Bone marrow (tissue), 2 donors: ENCODE measurements around the gene FAM162A.

Experiments
- DNase-seq, 2 donors: peaks; one replicate each; lab custom pipeline; 2025; lab: John Stamatoyannopoulos, UW

FAM162A gene

GRCh38 chr3:122387709-122388108, 3.7 kb downstream of the FAM162A start:
- DNase-seq = no peak

- no peak for DNase-seq
These were observed 5.2 kb downstream of the FAM162A start for GRCh38 chr3:122389197-122389596.

- DNase-seq = no peak
These were observed 5.9 kb downstream of the FAM162A start for GRCh38 chr3:122389892-122390291.

- DNase-seq = no peak
These were observed 6.7 kb downstream of the FAM162A start for GRCh38 chr3:122390665-122391064.

GRCh38 chr3:122391681-122392446, 7.9 kb downstream of the FAM162A start:
- DNase-seq = no peak

- peak in 1 of 2 donors; percentile 32 for DNase-seq
These were observed 9.2 kb downstream of the FAM162A start for GRCh38 chr3:122392868-122393844.

- DNase-seq = no peak
These were observed 10.2 kb downstream of the FAM162A start for GRCh38 chr3:122394173-122394572.

GRCh38 chr3:122395582-122395981, 11.6 kb downstream of the FAM162A start:
- peak in 1 of 2 donors; percentile 28 for DNase-seq

- no peak for DNase-seq
These were observed 12.5 kb downstream of the FAM162A start for GRCh38 chr3:122396511-122396910.

GRCh38 chr3:122397201-122397600, 13.2 kb downstream of the FAM162A start:
- DNase-seq = no peak

GRCh38 chr3:122398920-122399319, 14.9 kb downstream of the FAM162A start:
- no peak for DNase-seq

GRCh38 chr3:122403489-122403888, 19.5 kb downstream of the FAM162A start:
- DNase-seq = no peak

- DNase-seq = no peak
These were observed 21.0 kb downstream of the FAM162A start for GRCh38 chr3:122405015-122405414.

GRCh38 chr3:122406198-122406597, 22.2 kb downstream of the FAM162A start:
- no peak for DNase-seq

GRCh38 chr3:122407946-122408345, 24.0 kb downstream of the FAM162A start:
- no peak for DNase-seq

- DNase-seq = peak in 1 of 2 donors; percentile 31
These were observed 25.5 kb downstream of the FAM162A start for GRCh38 chr3:122409446-122409845.

GRCh38 chr3:122410111-122410510, 26.1 kb downstream of the FAM162A start:
- no peak for DNase-seq

GRCh38 chr3:122410639-122411038, 26.7 kb downstream of the FAM162A start:
- no peak for DNase-seq

GRCh38 chr3:122414391-122414790, 30.4 kb downstream of the FAM162A start:
- no peak for DNase-seq

- no peak for DNase-seq
These were observed 31.2 kb downstream of the FAM162A start for GRCh38 chr3:122415104-122415744.

- DNase-seq = no peak
These were observed 32.0 kb downstream of the FAM162A start, which contains the start of gene WDR5B for GRCh38 chr3:122415762-122416654. TSS of gene WDR5B (minus strand) at chr3:122416062. CDS start at chr3:122415528, 534 bp downstream.
